GM11168 (cell line): Measurements from ENCODE around the gene AANAT.

Experiments
- in situ Hi-C: fragments of 300-500 bp; cut with MboI; formaldehyde crosslinking; loops from one replicate; pipeline ENCODE4 v1.12.0; 2022; ENCODE audit warnings: low sequenced_read_pairs; ENCODE audit not compliant: unreplicated experiment

The AANAT gene

GRCh38 chr17:76441686-76442340 lies 25.6 kb upstream of the AANAT start:
- in situ Hi-C loops = no loop called here

DNA sequence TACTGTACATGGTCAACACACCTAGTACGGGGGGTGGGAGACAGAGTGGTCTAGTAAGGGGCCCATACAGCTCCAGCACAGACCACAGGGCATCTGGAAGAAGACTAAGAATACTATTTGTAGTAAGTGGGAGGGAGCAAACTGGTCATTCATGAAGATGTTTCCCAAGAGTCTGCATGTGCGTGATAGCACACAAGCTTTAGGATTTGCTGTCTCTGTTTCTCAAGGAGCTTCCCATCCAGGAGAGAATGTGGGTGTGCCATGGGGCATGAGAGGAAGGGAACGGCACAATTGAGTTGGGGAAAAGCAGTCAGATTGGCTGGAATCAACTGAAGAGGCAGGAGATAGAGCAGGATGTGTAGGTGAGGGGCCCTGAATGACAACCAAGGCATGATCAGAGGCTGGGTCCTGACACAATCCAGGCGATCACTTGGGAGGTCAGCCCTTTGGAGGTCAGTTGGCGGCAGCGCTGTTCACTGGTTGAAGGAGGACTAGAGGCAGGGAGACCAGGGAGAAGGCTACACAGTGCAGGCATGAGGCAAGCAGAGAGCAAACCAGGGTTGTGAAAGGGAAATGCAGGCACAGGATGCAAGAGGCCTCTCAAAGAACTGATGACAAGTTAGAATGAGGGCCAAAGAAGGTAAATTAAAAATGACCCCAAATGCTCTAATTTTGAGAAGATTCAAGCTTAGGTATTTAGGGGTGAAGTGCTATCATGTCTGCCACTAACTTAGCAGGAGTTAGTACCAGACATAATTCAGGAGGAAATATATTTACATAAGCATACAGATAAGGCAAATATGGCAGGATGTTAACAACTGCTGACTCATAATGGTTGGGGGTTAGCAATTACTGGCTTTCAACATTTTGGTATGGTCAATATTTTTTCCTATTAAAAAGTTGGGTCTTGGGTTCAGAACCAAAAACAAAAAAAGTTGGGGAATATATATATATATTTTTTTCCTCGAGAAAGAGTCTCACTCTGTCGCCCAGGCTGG lies 24.8 kb upstream of the AANAT start:
- in situ Hi-C loops = no loop called here

GRCh38 chr17:76444518-76445311 lies 22.7 kb upstream of the AANAT start:
- in situ Hi-C loops = no loop called here

- in situ Hi-C loops = no loop called here
Observed at GRCh38 chr17:76445697-76446448, 21.5 kb upstream of the AANAT start.

DNA sequence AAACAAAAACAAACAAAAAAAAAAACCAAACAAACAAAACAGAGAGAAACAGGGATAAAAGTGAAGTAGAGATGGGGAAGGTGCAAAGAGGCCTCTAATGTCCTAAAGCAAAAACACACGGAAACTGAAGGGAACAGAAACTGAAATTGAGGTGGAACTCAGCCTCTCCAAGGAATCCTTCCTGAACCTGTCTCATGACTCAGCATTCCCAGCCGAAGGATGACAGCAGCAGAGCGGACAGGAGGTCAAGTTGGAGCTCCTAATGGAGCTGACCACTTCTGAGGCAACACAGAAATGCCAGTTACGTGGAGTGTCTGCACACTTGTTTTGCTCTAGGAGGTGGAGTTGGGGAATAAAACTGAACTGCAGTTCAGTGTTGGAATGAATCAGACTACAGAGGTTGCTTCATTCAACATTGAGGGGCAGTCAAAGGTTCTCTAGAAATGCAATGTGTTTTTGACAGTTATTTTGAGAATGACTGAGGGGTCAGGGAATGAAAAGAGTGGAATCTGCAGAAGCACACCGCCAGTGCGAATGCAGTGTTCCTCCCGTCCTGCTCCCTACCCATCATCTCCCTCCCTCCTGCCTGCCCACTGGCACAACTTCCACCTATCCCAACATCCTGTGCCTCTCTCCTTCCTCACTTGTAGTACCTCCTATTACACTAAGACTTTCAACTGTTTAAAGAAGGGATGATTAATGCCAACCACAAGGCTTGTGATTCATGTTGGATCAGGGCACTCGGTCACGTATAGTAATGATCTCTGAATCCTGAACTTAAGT lies 20.8 kb upstream of the AANAT start:
- in situ Hi-C loops = no loop called here

DNA sequence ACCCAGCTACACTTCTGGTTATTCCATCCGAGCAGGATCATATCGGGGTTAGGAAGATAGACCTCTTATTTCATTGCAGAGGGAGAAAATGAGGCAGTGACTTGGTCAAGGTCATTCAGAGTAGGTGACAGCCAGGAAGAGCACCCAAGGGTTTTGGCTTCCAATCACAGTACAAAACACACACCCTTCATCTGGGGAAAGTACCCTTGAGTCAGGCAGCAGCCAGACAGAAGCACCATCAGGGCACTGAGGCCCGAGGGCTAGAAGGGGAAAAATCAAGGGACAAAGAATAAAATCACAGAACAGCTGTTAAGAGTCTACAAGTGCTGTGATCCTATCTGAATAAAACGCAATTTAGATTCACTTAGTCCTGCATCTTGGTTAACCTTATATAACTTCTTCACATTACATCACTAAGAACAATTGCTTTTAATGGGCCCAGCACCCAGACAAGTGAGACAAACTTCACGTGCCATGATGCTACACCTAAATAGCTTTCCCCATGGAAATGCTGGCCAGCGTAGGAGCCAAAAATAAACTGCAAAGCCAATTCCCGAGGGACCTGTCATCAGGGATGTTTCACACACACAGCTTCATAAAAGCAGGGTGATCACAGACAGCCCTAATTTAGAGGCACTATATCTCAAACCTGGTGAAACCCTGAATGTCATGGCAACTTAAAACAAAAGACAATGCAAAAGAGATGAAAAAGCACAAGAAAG lies 19.3 kb upstream of the AANAT start:
- in situ Hi-C loops = no loop called here

- in situ Hi-C loops = no loop called here
Observed at GRCh38 chr17:76449126-76449525, 18.3 kb upstream of the AANAT start.

GRCh38 chr17:76451506-76451905 lies 15.9 kb upstream of the AANAT start:
- in situ Hi-C loops = no loop called here

DNA sequence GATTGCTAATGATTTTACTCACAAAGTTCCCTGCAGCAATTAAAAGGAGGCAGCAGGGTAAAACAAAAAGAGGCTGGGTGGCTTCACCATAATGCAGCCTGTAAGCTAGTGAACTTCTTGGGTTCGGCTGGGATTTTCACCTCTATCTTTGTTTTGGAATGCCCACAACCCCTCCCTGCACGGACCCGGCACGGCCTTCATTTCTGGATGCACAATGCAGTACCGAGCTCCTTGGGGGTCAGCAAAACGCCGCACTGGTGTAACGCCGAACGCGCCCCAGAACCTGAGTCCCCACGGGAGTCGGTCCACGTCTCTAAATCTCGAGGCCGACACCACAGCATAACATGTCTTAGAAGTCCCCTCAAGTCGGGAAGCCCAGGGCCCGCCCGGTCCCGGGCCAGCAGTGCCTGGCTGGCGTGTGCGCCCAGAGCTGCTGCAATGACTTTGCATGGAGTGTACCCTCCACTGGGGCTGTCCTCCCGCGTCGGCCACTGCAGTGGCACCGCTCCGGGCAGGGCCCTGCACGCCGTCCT lies 15.2 kb upstream of the AANAT start:
- in situ Hi-C loops = no loop called here

DNA sequence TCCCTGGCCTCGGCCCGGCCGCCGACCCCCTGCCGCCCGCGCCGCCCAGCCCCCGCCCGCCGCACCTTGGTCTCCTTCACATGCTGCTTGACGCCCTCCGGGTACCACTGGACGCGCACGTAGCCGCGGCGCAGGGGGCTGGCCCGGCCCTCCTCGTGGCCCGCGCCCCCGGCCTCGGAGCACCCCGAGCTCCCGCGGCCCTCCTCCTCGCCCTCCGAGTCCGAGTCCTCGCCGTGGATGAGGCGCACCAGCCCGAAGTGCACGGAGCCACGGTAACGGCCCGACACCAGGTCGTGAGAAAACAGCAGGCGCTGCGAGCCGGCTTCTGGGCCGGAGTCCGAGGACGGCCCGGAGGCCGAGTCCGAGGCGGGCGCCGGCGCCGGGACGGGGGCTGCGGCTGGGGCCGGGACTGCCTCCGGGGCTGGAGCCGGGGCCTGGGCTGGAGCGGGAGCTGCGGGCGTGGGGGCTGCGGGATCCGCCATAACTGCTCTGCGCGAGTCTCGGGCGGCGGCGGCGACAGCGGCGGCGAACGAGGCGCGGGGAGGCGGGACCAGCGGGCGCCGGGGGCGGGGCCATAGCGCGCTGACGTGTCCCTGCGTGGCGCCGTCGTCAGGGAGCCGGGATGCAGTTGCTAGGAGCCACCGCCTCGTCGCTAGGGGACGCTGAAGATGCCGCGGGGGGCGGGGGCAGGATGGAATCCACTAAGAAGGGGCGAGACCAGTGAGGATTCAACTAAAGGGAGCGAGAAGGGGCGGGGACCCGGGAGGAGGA lies 14.6 kb upstream of the AANAT start, which contains the start of gene UBE2O:
TSS of gene UBE2O (minus strand) at position 493 of the 771 bp plus-strand sequence. CDS start at position 482, 11 bp downstream.
- in situ Hi-C loops = no loop called here

GRCh38 chr17:76453431-76453743 lies 14.0 kb upstream of the AANAT start:
- in situ Hi-C loops = no loop called here

DNA sequence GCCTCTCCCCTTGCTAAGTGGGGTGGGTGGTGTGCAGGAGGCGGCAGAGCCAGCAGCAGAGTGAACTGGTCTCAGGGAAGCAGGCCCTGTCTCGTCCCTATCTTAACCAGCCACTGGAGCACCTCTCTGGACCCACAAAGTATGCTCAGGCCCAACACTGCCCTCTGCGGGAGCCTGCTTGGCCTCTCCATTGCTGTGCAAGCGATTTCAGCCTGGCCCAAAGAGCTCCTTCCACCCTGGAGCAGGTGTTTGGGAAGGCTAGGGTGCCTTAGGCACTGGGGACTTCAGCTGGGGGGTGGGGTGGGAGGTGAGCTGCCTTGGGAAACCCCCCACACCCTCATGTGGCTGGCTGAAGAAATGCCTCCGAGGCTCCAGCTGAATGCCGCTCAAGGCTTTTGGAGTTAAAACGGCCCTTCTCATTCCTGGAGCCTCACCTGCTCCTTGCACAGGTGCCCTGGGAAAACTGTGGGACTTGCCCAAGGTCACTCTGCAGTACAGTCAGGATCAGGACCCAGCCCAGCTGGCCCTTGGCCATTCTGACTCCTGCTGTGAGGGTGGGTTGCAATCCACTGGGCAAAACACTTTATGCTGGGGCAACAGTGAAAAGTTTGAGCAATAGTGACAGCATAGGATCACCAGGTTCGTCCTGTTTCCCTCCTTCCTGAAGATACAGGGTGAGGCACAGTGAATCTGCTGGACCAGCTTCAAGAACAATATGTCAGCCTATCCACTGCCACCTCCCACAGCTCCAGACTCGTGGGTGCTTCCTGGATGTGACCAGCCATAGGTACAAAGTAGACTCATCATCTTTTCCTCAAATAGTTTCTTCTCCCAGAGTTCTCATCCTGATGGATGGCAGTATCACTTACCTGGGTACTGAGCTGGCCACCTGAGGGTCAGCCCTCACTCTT lies 8.6 kb upstream of the AANAT start:
- in situ Hi-C loops = no loop called here

GRCh38 chr17:76459674-76460073 lies 7.7 kb upstream of the AANAT start:
- in situ Hi-C loops = no loop called here

- in situ Hi-C loops = no loop called here
Observed at GRCh38 chr17:76461765-76462555, 5.4 kb upstream of the AANAT start.

- in situ Hi-C loops = no loop called here
Observed at GRCh38 chr17:76462556-76463290, 4.7 kb upstream of the AANAT start.
